ENCODE results near the gene GPR68.

- TF ChIP-seq CTCF (IDR thresholded peaks at IDR 0.05) = no peak
- TF ChIP-seq EP300 (IDR thresholded peaks at IDR 0.05) = no peak
These were observed 42.1 kb downstream of the GPR68 start for GRCh38 chr14:91202234-91202974.

Measured in suprapubic skin (tissue), 3 donors.